Liver (tissue), 9 donors: ENCODE results near the gene GPHN. TPM values are rescaled to one million over a fixed set of nuclear protein-coding genes. Genes with fewer than 3 reads are reported as not detected.
"Not testable (repeated sequence)": the region's sequence is repeated elsewhere in the genome, so short reads cannot be mapped to it uniquely, and the experiment has no call there.

Source experiments
- DNase-seq: peaks from one replicate; pipeline ENCODE4 v3.0.0-alpha.2; 2017; ENCODE audit warnings: low spot score
- H3K27ac ChIP-seq, 2 donors: one replicate each; pipeline ENCODE4 v1.7.0; 2013; ENCODE audit warnings: inconsistent platforms in 2 of 2, low read length in 2 of 2, control low read depth in 1 of 2, low read depth in 1 of 2, mild to moderate bottlenecking in 1 of 2
- H3K27me3 ChIP-seq, 4 donors: one replicate each; pipeline versions ENCODE4 v1.6.1 to v1.7.0; 2013; ENCODE audit warnings: low read length in 3 of 4, inconsistent platforms in 1 of 4, mild to moderate bottlenecking in 1 of 4, moderate library complexity in 1 of 4; ENCODE audit not compliant: control insufficient read depth in 4 of 4, insufficient read depth in 4 of 4
- H3K36me3 ChIP-seq, 4 donors: one replicate each; pipeline versions ENCODE4 v1.6.1 to v1.7.0; 2013; ENCODE audit warnings: low read length in 3 of 4, mild to moderate bottlenecking in 3 of 4, low read depth in 1 of 4, moderate library complexity in 1 of 4; ENCODE audit not compliant: control insufficient read depth in 4 of 4, insufficient read depth in 3 of 4
- H3K4me1 ChIP-seq, 4 donors: one replicate each; pipeline versions ENCODE4 v1.6.1 to v1.7.0; 2013; ENCODE audit warnings: low read length in 3 of 4, mild to moderate bottlenecking in 3 of 4, moderate library complexity in 1 of 4; ENCODE audit not compliant: control insufficient read depth in 4 of 4, insufficient read depth in 4 of 4
- H3K4me3 ChIP-seq, 3 donors: one replicate each; pipeline versions ENCODE4 v1.6.1 to v1.7.0; 2013; ENCODE audit warnings: low read length in 3 of 3, control low read depth in 1 of 3, low read depth in 1 of 3, mild to moderate bottlenecking in 1 of 3
- H3K9ac ChIP-seq, 2 donors: one replicate each; pipeline ENCODE4 v1.7.0; 2013; ENCODE audit warnings: low read length in 2 of 2, mild to moderate bottlenecking in 2 of 2, moderate library complexity in 2 of 2, control low read depth in 1 of 2, low read depth in 1 of 2
- H3K9me3 ChIP-seq, 4 donors: one replicate each; pipeline versions ENCODE4 v1.6.1 to v1.7.0; 2013; ENCODE audit warnings: low read length in 3 of 4; ENCODE audit not compliant: control insufficient read depth in 4 of 4
- CTCF ChIP-seq: fragments of 150-350 bp; IDR thresholded peaks from 2 replicates; pipeline ENCODE4 v1.5.1; 2017; ENCODE audit warnings: improper control_type of control experiment, low read depth, low read length; ENCODE audit not compliant: missing input control
- EGR1 ChIP-seq, 2 donors: IDR thresholded peaks; 2 replicates each; pipeline ENCODE4 v1.6.1; 2016 to 2018; ENCODE audit warnings: antibody characterized with exemption in 2 of 2, low read depth in 2 of 2
- FOXA1 ChIP-seq: IDR thresholded peaks from 2 replicates; pipeline ENCODE4 v1.6.1; 2016; ENCODE audit warnings: antibody characterized with exemption
- FOXA2 ChIP-seq: IDR thresholded peaks from 2 replicates; pipeline ENCODE4 v1.6.1; 2016; ENCODE audit warnings: antibody characterized with exemption
- GABPA ChIP-seq, 2 donors: IDR thresholded peaks in 1 of 2; conservative IDR thresholded peaks in 1 of 2; 2 replicates each; pipeline ENCODE4 v1.6.1; 2016; ENCODE audit warnings: antibody characterized with exemption in 2 of 2, mild to moderate bottlenecking in 1 of 2, moderate library complexity in 1 of 2
- HNF4A ChIP-seq, 2 donors: conservative IDR thresholded peaks; 2 replicates each; pipeline ENCODE4 v1.6.1; 2016; ENCODE audit warnings: antibody characterized with exemption in 2 of 2, mild to moderate bottlenecking in 2 of 2
- JUND ChIP-seq, 2 donors: IDR thresholded peaks; 2 replicates each; pipeline ENCODE4 v1.6.1; 2016; ENCODE audit warnings: antibody characterized with exemption in 2 of 2
- NR2F2 ChIP-seq: IDR thresholded peaks from 2 replicates; pipeline ENCODE4 v1.6.1; 2016; ENCODE audit warnings: antibody characterized with exemption
- RAD21 ChIP-seq, 2 donors: IDR thresholded peaks; 2 replicates each; pipeline ENCODE4 v1.6.1; 2016; ENCODE audit warnings: antibody characterized with exemption in 2 of 2, mild to moderate bottlenecking in 2 of 2
- REST ChIP-seq: IDR thresholded peaks from 2 replicates; pipeline ENCODE4 v1.6.1; 2016; ENCODE audit warnings: antibody characterized with exemption, mild to moderate bottlenecking
- TAF1 ChIP-seq: conservative IDR thresholded peaks from 2 replicates; pipeline ENCODE4 v1.6.1; 2016; ENCODE audit warnings: antibody characterized with exemption, mild to moderate bottlenecking
- YY1 ChIP-seq: IDR thresholded peaks from 2 replicates; pipeline ENCODE4 v1.6.1; 2016; ENCODE audit warnings: antibody characterized with exemption, mild to moderate bottlenecking
- WGBS: extraction: QIAGEN DNeasy Blood & Tissue Kit; methylation state at CpG from one replicate; pipeline ENCODE4 v1.1.7; 2013; 5-methylcytosine and 5-hydroxymethylcytosine counted together
- polyA plus RNA-seq, 2 donors: library from polyadenylated mRNA; stranded (reverse) in 1 of 2; unstranded in 1 of 2; fragments of 200-250 nt in 1 of 2; fragments of >200 nt in 1 of 2; fragmentation: Nextera tagmentation in 1 of 2; extraction: Ambion mirVana in 1 of 2; gene quantifications; one replicate each; pipeline versions ENCODE4 v1.2.1 to v1.2.3, GENCODE V29; 2013 to 2015
- total RNA-seq, 2 donors: library from RNA; depleted of rRNA; stranded (reverse); fragments of >200 nt; gene quantifications; one replicate each; pipeline ENCODE4 v1.2.3, GENCODE V29; 2014
- TF ChIP-seq, protein P1 (sequence below): IDR thresholded peaks from 2 replicates; pipeline ENCODE4 v1.6.1; 2016; ENCODE audit warnings: antibody characterized with exemption
- TF ChIP-seq, protein P2 (sequence below): IDR thresholded peaks from 2 replicates; pipeline ENCODE4 v1.6.1; 2016; ENCODE audit warnings: antibody characterized with exemption
- donor health status: healthy.
- donor health status: healthy.
- donor health status: healthy.
- donor health status: healthy.
- donor health status: healthy.

GPHN gene
- total and polyA plus RNA-seq, 4 donors: 18.4 to 76.4 (median 47.4) TPM

DNA sequence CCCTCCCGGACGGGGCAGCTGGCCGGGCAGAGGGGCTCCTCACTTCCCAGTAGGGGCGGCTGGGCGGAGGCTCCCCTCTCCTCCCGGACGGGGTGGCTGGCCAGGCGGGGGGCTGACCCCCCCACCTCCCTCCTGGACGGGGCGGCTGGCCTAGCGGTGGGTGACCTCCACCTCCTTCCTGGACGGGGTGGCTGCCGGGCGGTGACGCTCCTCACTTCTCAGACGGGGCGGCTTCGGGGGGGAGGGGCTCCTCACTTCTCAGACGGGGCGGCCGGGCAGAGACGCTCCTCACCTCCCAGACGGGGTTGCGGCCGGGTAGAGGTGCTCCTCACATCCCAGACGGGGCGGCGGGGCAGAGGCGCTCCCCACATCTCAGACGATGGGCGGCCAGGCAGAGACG is 37.8 kb downstream of the GPHN start:
- not testable (repeated sequence) for H3K27me3 ChIP-seq, H3K9me3 ChIP-seq, H3K27ac ChIP-seq, DNase-seq, H3K4me3 ChIP-seq, H3K36me3 ChIP-seq, H3K9ac ChIP-seq, H3K4me1 ChIP-seq
- 95% methylated on average over 26 of the region's 32 CpGs for WGBS

DNA sequence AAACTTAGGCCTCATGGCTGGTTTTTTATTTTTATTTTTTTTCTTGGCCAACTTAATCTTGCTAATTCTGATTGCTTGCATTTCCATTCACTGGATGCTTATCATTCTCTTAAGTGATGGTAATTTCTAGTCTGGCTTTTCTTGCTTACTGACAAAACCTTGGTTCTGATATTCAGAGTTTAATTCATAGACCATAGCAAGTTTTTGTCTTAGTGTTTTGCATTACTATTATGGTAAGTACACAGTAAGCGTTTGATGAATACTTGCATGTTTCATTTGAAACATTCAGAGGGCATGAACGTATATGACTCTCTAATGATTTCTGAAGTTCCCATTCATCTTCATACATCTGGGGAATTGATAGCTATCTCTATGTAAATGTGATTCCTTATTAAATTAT is 55.8 kb downstream of the GPHN start:
- H3K9ac ChIP-seq: no peak overlapping the region
- TF ChIP-seq TAF1 (no peak), YY1 (no peak), RAD21 (IDR thresholded peaks at IDR 0.05) (no peak), NR2F2 (no peak), HNF4A (conservative IDR thresholded peaks at IDR 0.05) (no peak)
- H3K4me1 ChIP-seq: no peaks in the 10 kb centered on the region
- no peaks in the 10 kb centered on the region for H3K27me3 ChIP-seq
- no peaks in the 10 kb centered on the region for H3K36me3 ChIP-seq
- 98% methylated on average over 2 of the region's 2 CpGs for WGBS
- H3K4me3 ChIP-seq: no peak overlapping the region
- no peak for DNase-seq
- no peaks in the 10 kb centered on the region for H3K9me3 ChIP-seq
- no peak overlapping the region for H3K27ac ChIP-seq

DNA sequence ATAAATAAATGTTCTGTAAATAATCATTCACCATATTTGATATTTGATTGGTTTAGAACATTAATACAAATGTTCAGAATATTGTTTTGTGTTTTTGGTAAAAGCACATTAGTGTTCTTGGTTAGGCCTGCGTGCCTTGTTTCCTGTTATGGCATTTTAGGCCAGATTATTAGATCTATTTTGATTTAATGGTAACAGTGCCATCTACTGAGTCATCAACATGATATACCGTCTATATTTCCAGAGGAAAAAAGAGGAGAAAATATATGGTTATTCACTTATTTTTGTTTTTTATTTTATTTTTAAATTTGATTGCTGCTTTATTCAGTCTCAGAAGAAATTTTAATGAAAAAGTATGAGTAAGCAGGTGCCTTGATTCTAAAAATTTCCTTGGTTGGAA is 60.3 kb downstream of the GPHN start:
- WGBS: 59% methylated on average over 2 of the region's 2 CpGs
- Histone ChIP-seq H3K36me3 (no peaks in the 10 kb centered on the region), H3K27me3 (no peaks in the 10 kb centered on the region), H3K4me1 (peaks cover 0 to 4% (median 0%) of the 10 kb centered on the region in 4 donors), H3K4me3 (no peak overlapping the region), H3K9ac (no peak overlapping the region), H3K9me3 (no peaks in the 10 kb centered on the region), H3K27ac (no peak overlapping the region)
- no peak for DNase-seq
- TF ChIP-seq CTCF: no peak
- TF ChIP-seq RAD21 (IDR thresholded peaks at IDR 0.05): peak; percentile 44 to 48

DNA sequence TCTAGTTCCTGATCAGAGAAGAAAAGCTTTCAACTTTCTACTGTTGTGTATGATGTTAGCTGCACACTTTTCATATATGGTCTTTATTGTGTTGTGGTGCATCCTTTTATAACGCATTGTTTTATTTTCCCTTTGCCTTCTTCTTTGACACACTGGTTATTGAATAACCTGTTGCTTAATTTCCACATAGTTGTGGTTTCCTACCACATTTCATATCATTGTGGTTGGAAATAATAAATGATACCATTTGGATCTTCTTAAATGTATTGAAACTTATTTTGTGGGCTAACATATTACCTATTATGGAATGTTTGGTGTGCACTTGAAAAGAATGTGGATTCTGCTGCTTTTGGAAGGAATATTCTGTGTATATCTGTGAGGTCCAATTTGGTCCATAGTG is 64.9 kb downstream of the GPHN start:
- H3K36me3 ChIP-seq: no peaks in the 10 kb centered on the region
- H3K9ac ChIP-seq: no peak overlapping the region
- H3K4me1 ChIP-seq: peaks cover 0 to 4% (median 0%) of the 10 kb centered on the region in 4 donors
- no peaks in the 10 kb centered on the region for H3K27me3 ChIP-seq
- WGBS: 52% methylated on average over 1 of the region's 1 CpG
- no peak overlapping the region for H3K27ac ChIP-seq
- H3K4me3 ChIP-seq: no peak overlapping the region
- DNase-seq: no peak
- peaks cover 0 to 9% (median 2%) of the 10 kb centered on the region in 4 donors for H3K9me3 ChIP-seq
- no peak for TF ChIP-seq RAD21 (IDR thresholded peaks at IDR 0.05)
- no peak for TF ChIP-seq JUND (IDR thresholded peaks at IDR 0.05)
- TF ChIP-seq GABPA (IDR thresholded peaks at IDR 0.05 in 1 of 2, conservative IDR thresholded peaks at IDR 0.05 in 1 of 2): no peak
- no peak for TF ChIP-seq REST
- TF ChIP-seq EGR1 (IDR thresholded peaks at IDR 0.05; ENCODE audit: low read depth in 2 of 2): no peak
- TF ChIP-seq FOXA2: no peak
- TF ChIP-seq, protein P1, sequence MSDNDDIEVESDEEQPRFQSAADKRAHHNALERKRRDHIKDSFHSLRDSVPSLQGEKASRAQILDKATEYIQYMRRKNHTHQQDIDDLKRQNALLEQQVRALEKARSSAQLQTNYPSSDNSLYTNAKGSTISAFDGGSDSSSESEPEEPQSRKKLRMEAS: no peak
- no peak for TF ChIP-seq YY1
- TF ChIP-seq CTCF: no peak
- TF ChIP-seq, protein P2, sequence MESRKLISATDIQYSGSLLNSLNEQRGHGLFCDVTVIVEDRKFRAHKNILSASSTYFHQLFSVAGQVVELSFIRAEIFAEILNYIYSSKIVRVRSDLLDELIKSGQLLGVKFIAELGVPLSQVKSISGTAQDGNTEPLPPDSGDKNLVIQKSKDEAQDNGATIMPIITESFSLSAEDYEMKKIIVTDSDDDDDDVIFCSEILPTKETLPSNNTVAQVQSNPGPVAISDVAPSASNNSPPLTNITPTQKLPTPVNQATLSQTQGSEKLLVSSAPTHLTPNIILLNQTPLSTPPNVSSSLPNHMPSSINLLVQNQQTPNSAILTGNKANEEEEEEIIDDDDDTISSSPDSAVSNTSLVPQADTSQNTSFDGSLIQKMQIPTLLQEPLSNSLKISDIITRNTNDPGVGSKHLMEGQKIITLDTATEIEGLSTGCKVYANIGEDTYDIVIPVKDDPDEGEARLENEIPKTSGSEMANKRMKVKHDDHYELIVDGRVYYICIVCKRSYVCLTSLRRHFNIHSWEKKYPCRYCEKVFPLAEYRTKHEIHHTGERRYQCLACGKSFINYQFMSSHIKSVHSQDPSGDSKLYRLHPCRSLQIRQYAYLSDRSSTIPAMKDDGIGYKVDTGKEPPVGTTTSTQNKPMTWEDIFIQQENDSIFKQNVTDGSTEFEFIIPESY: no peak
- no peak for TF ChIP-seq FOXA1
- TF ChIP-seq NR2F2: no peak
